Ishikawa (cell line): ENCODE measurements around the gene MBD3.

Source experiments
- CEBPB ChIP-seq: IDR thresholded peaks from 2 replicates; pipeline ENCODE4 v1.6.1; 2012
- CREB1 ChIP-seq: IDR thresholded peaks from 2 replicates; pipeline ENCODE4 v1.6.1; 2012; ENCODE audit warnings: low read depth
- EGR1 ChIP-seq: IDR thresholded peaks from 2 replicates; pipeline ENCODE4 v1.6.1; 2012
- EP300 ChIP-seq: IDR thresholded peaks from 2 replicates; pipeline ENCODE4 v1.6.1; 2012; ENCODE audit warnings: borderline replicate concordance
- FOXM1 ChIP-seq: IDR thresholded peaks from 2 replicates; pipeline ENCODE4 v1.6.1; 2012; ENCODE audit warnings: low read depth, borderline replicate concordance
- NFIC ChIP-seq: IDR thresholded peaks from 2 replicates; pipeline ENCODE4 v1.6.1; 2012
- RAD21 ChIP-seq: IDR thresholded peaks from 2 replicates; pipeline ENCODE4 v1.6.1; 2012; ENCODE audit warnings: low read depth
- TAF1 ChIP-seq: IDR thresholded peaks from 2 replicates; pipeline ENCODE4 v1.6.1; 2012; ENCODE audit warnings: low read depth, mild to moderate bottlenecking
- TCF12 ChIP-seq: IDR thresholded peaks from 2 replicates; pipeline ENCODE4 v1.6.1; 2012; ENCODE audit warnings: low read depth
- TEAD4 ChIP-seq: IDR thresholded peaks from 2 replicates; pipeline ENCODE4 v1.6.1; 2012
- YY1 ChIP-seq: IDR thresholded peaks from 2 replicates; pipeline ENCODE4 v1.6.1; 2012; ENCODE audit warnings: low read depth
- ZBTB7A ChIP-seq: IDR thresholded peaks from 2 replicates; pipeline ENCODE4 v1.6.1; 2012; ENCODE audit warnings: low read depth
- TF ChIP-seq, protein P1 (sequence below): IDR thresholded peaks from 2 replicates; pipeline ENCODE4 v1.6.1; 2012
- TF ChIP-seq, protein P2 (sequence below): IDR thresholded peaks from 2 replicates; pipeline ENCODE4 v1.6.1; 2012; ENCODE audit warnings: low read depth, mild to moderate bottlenecking
- TF ChIP-seq, protein P3 (sequence below): IDR thresholded peaks from 2 replicates; pipeline ENCODE4 v1.6.1; 2012

MBD3 gene

DNA sequence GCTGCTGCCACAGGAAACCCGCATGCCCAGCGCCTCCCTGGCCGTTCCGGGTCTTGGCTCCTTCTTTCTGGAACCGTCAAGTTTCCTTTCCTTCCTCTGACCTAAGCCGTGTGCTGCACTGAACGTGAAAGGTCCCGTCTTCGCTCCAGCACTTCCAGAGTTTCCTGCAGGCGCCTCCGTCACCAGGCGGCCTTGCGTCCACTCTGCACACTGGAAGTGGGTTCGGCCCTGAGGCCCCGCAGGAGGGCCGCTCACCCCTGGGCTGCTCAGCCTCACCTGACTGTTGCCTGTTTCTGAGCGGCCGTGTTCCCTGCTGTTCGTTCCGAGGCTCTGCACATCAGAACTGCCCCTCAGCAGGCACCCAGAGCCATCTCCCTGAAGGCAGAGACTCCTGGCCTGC is 12.3 kb downstream of the MBD3 start:
- TF ChIP-seq CREB1 (no peak), TEAD4 (no peak), FOXM1 (no peak), NFIC (no peak), CEBPB (no peak), ZBTB7A (no peak), EP300 (no peak), RAD21 (no peak), TAF1 (no peak), EGR1 (no peak), YY1 (no peak), TCF12 (no peak)
- TF ChIP-seq, protein P1, sequence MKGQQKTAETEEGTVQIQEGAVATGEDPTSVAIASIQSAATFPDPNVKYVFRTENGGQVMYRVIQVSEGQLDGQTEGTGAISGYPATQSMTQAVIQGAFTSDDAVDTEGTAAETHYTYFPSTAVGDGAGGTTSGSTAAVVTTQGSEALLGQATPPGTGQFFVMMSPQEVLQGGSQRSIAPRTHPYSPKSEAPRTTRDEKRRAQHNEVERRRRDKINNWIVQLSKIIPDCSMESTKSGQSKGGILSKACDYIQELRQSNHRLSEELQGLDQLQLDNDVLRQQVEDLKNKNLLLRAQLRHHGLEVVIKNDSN, result no peak
- TF ChIP-seq, protein P2, sequence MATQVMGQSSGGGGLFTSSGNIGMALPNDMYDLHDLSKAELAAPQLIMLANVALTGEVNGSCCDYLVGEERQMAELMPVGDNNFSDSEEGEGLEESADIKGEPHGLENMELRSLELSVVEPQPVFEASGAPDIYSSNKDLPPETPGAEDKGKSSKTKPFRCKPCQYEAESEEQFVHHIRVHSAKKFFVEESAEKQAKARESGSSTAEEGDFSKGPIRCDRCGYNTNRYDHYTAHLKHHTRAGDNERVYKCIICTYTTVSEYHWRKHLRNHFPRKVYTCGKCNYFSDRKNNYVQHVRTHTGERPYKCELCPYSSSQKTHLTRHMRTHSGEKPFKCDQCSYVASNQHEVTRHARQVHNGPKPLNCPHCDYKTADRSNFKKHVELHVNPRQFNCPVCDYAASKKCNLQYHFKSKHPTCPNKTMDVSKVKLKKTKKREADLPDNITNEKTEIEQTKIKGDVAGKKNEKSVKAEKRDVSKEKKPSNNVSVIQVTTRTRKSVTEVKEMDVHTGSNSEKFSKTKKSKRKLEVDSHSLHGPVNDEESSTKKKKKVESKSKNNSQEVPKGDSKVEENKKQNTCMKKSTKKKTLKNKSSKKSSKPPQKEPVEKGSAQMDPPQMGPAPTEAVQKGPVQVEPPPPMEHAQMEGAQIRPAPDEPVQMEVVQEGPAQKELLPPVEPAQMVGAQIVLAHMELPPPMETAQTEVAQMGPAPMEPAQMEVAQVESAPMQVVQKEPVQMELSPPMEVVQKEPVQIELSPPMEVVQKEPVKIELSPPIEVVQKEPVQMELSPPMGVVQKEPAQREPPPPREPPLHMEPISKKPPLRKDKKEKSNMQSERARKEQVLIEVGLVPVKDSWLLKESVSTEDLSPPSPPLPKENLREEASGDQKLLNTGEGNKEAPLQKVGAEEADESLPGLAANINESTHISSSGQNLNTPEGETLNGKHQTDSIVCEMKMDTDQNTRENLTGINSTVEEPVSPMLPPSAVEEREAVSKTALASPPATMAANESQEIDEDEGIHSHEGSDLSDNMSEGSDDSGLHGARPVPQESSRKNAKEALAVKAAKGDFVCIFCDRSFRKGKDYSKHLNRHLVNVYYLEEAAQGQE, result no peak
- TF ChIP-seq, protein P3, sequence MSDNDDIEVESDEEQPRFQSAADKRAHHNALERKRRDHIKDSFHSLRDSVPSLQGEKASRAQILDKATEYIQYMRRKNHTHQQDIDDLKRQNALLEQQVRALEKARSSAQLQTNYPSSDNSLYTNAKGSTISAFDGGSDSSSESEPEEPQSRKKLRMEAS, result no peak

DNA sequence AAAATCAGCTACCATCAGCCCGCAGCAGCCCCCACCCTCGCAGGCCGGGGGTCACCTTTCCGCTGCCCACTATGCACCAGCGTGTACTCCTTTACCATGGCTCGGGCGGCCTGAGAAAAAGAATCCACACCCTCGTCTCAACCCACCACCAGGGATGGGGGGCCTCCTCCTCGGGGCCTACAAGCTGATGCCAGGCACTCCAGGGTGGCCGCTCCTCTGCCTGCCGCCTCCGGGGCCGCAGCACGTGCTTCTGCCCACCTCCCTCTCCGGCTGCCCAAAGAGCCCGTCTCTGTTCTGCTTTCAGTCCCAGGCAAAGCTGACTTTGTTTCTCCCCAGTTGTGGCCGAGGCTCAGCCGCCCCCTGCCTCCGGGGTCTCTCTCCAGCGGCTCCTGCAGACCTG is 13.4 kb downstream of the MBD3 start:
- TF ChIP-seq FOXM1 (no peak), CEBPB (no peak), TEAD4 (no peak), RAD21 (no peak), NFIC (no peak), TCF12 (no peak), YY1 (no peak), TAF1 (no peak), EGR1 (no peak), CREB1 (no peak), EP300 (no peak), ZBTB7A (no peak)
- TF ChIP-seq, protein P1, result no peak
- TF ChIP-seq, protein P3, result no peak
- TF ChIP-seq, protein P2, result no peak

DNA sequence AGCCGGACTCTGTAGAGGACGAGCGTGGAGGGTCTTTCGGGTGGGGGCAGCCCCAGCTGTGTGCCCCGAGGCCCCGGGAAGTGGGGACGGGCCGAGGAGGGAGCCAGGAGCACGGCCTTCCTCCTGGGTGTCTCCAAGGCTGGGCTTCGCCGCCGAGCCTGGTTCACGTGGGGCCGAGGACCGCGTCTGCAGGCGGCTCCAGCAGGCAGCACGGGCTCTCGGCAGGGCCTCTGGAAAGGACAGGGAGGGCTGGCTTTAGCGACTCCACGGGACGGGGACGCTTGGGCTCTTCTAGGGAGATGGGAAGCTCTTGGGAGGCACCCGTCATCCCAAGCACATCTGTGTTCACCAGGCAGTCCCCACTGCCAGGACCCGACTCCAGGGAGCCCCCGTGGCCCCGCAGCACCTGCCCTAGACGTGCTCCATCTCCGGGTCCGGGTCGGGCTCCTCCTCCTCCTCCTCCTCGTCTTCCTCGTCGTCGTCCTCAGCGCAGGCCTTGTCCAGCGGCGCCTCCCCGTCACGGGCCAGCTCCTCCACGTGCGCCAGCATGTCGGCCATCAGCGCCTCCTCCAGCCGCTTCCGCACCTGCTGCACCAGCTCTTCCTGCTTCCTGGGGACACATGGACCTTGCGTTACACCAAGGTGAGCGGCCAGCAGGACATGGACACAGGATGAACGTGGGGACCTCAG is 14.6 kb downstream of the MBD3 start:
- TF ChIP-seq NFIC (no peak), TAF1 (no peak), EP300 (no peak), YY1 (no peak), CEBPB (no peak), TEAD4 (no peak), CREB1 (no peak), TCF12 (no peak), ZBTB7A (no peak), FOXM1 (no peak), EGR1 (no peak), RAD21 (no peak)
- TF ChIP-seq, protein P2, result no peak
- TF ChIP-seq, protein P3, result no peak
- TF ChIP-seq, protein P1, result no peak
